Psoas muscle (tissue), 8 donors: Measurements from ENCODE around the gene ZNF628. TPM values are rescaled to one million over a fixed set of nuclear protein-coding genes. Genes with fewer than 3 reads are reported as not detected.

ENCODE experiments used
- ATAC-seq, 4 donors: fragments of 200-7000 bp; cut with Tn5 transposase; one replicate each; pipeline ENCODE4 v1.9.1; 2020; ENCODE audit warnings: moderate library complexity in 3 of 4, mild to moderate bottlenecking in 2 of 4
- DNase-seq, 2 donors: peaks; one replicate each; pipeline ENCODE4 v3.0.0-alpha.2; 2020
- H3K27ac ChIP-seq: fragments of 200-600 bp; one replicate; pipeline ENCODE4 v1.8.0; 2022
- H3K27me3 ChIP-seq, 3 donors: fragments of 200-600 bp in 1 of 3; one replicate each; pipeline versions ENCODE4 v1.6.1 to v1.8.0; 2013 to 2022; ENCODE audit warnings: low read length in 2 of 3, mild to moderate bottlenecking in 2 of 3, moderate library complexity in 1 of 3; ENCODE audit not compliant: insufficient read depth in 3 of 3
- H3K36me3 ChIP-seq, 2 donors: fragments of 200-600 bp in 1 of 2; one replicate each; pipeline versions ENCODE4 v1.6.1 to v1.8.0; 2013 to 2022; ENCODE audit warnings: low read depth in 1 of 2, mild to moderate bottlenecking in 1 of 2, moderate library complexity in 1 of 2; ENCODE audit not compliant: insufficient read depth in 1 of 2
- H3K4me1 ChIP-seq: fragments of 200-600 bp; one replicate; pipeline ENCODE4 v1.8.0; 2022
- H3K4me3 ChIP-seq: fragments of 200-600 bp; one replicate; pipeline ENCODE4 v1.8.0; 2022; ENCODE audit warnings: mild to moderate bottlenecking
- H3K9me3 ChIP-seq: fragments of 200-600 bp; one replicate; pipeline ENCODE4 v1.8.0; 2022
- WGBS, 3 donors: extraction: QIAGEN DNeasy Blood & Tissue Kit; methylation state at CpG; one replicate each; pipeline versions ENCODE4 v1.1.6 to v1.1.7; 2013; 5-methylcytosine and 5-hydroxymethylcytosine counted together
- intact Hi-C, 2 donors: fragments of 100-400 bp; cut with DNase I; formaldehyde crosslinking; loops; one replicate each; pipeline versions ENCODE4 v1.11.0 to v1.14.2; 2022
- polyA plus RNA-seq, 3 donors: library from polyadenylated mRNA; stranded (reverse); fragments of 200-250 nt; gene quantifications; one replicate each; pipeline ENCODE4 v1.2.3, GENCODE V29; 2013
- total RNA-seq, 4 donors: library from RNA; stranded (reverse); fragmentation: NEBNext Ultra II Directional in 2 of 4; extraction: Animal tissue kit (Norgen Biotek cat#: 25700) in 2 of 4; gene quantifications; one replicate each; pipeline versions ENCODE4 v1.2.1 to v1.2.4, GENCODE V29; 2021 to 2023
- TF ChIP-seq, protein P1 (sequence below): fragments of 200-600 bp; IDR thresholded peaks from one replicate; pipeline ENCODE4 v1.8.0; 2022; ENCODE audit warnings: antibody characterized with exemption
- donor health status: healthy with polysubstance abuse.
- donor health status: DM: no; HTN: no; CAD: no; lungs with moderate emphysema.
- donor health status: Bipolar disorder and iron deficiency.
- donor health status: healthy.
- donor health status: DM: yes; HTN: yes; CAD: no.
- donor health status: DM: no; HTN: no; CAD: no.
- donor health status: DM: no; HTN: no; CAD: no.
- donor health status: DM: yes; HTN: yes; CAD: no.

Gene ZNF628
- total and polyA plus RNA-seq, 7 donors: 5.9 to 14.3 (median 12.2) TPM

- no peaks in the 10 kb centered on the region for H3K9me3 ChIP-seq
- H3K27me3 ChIP-seq: no peaks in the 10 kb centered on the region
- intact Hi-C loops: no loop called here
- TF ChIP-seq, protein P1, sequence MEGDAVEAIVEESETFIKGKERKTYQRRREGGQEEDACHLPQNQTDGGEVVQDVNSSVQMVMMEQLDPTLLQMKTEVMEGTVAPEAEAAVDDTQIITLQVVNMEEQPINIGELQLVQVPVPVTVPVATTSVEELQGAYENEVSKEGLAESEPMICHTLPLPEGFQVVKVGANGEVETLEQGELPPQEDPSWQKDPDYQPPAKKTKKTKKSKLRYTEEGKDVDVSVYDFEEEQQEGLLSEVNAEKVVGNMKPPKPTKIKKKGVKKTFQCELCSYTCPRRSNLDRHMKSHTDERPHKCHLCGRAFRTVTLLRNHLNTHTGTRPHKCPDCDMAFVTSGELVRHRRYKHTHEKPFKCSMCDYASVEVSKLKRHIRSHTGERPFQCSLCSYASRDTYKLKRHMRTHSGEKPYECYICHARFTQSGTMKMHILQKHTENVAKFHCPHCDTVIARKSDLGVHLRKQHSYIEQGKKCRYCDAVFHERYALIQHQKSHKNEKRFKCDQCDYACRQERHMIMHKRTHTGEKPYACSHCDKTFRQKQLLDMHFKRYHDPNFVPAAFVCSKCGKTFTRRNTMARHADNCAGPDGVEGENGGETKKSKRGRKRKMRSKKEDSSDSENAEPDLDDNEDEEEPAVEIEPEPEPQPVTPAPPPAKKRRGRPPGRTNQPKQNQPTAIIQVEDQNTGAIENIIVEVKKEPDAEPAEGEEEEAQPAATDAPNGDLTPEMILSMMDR: no peak
- DNase-seq (no peak), ATAC-seq (no peak)
- 78 to 83% (median 79%) methylated on average over 11 of the region's 11 CpGs for WGBS, 3 donors
- H3K36me3 ChIP-seq: no peaks in the 10 kb centered on the region
- no peak overlapping the region for H3K27ac ChIP-seq
- H3K4me3 ChIP-seq: peak overlapping the region; percentile 98
- H3K4me1 ChIP-seq: peaks cover 2% of the 10 kb centered on the region
These were observed 13.7 kb upstream of the ZNF628 start for GRCh38 chr19:55462722-55463121.

DNA sequence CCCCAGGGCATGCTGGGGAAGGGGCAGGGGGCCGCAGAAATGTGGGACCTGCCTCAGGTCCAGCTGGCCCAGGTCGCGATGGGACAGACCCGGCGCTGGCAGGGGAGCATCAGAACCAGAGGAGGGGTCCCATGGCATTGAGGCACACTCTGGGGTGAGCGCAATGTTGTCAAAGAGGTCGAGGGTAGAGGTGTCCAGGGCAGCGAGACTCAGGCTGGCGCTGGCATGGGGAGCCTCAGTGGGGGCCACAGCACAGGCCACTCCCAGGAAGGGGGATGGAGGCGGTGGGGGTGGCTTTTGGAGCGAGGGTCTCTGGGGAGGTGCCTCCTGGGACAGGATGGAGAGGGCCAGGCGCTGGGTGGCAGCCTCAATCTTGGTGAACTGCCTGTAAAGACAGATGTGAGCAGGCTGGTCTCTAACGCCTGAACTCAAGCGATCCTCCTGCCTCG is 12.8 kb upstream of the ZNF628 start:
- DNase-seq: no peak
- 67 to 73% (median 69%) methylated on average over 14 to 15 of the region's 15 CpGs for WGBS, 3 donors
- H3K4me3 ChIP-seq: no peak overlapping the region
- H3K27ac ChIP-seq: no peak overlapping the region
- H3K36me3 ChIP-seq: no peaks in the 10 kb centered on the region
- intact Hi-C loops: no loop called here
- TF ChIP-seq, protein P1: no peak
- ATAC-seq: no peak
- H3K4me1 ChIP-seq: peaks cover 2% of the 10 kb centered on the region
- no peaks in the 10 kb centered on the region for H3K27me3 ChIP-seq
- no peaks in the 10 kb centered on the region for H3K9me3 ChIP-seq

- intact Hi-C loops: no loop called here
- no peak for ATAC-seq
- Histone ChIP-seq H3K36me3 (no peaks in the 10 kb centered on the region), H3K4me1 (peaks cover 2% of the 10 kb centered on the region), H3K9me3 (no peaks in the 10 kb centered on the region), H3K27me3 (no peaks in the 10 kb centered on the region), H3K27ac (no peak overlapping the region), H3K4me3 (no peak overlapping the region)
- no peak for DNase-seq
- 66 to 76% (median 75%) methylated on average over 23 of the region's 23 CpGs for WGBS, 3 donors
- TF ChIP-seq, protein P1: no peak
These were observed 12.3 kb upstream of the ZNF628 start for GRCh38 chr19:55464039-55464661.

DNA sequence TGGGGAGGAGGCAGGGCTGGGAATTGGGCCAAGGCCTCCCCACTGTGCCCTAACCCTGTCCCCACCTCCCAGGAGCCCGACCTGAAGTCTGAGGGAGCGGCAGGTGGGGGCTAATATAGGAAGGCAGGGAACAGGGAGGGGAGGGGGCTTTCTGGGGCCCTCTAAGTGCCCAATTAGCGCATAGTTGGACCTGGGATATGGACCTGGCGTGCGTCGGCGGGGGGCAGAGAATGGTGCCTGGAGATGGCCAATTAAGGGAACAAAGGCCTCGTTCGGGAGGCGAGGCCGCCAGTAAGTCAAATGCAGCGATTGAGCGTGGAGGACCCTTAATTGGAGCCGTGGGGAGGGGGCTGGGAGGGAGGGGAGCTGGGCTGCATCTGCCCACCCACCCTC is 11.8 kb upstream of the ZNF628 start, which contains the start of gene C19orf85:
C19orf85 (minus strand) TSS at position 90 of the 393 bp plus-strand sequence. CDS start 197 bp downstream, outside the sequence.
- Histone ChIP-seq H3K27me3 (no peaks in the 10 kb centered on the region), H3K36me3 (no peaks in the 10 kb centered on the region), H3K27ac (no peak within 1 kb of the TSS), H3K9me3 (no peaks in the 10 kb centered on the region), H3K4me1 (peaks cover 2% of the 10 kb centered on the region), H3K4me3 (no peak within 1 kb of the TSS)
- TF ChIP-seq, protein P1: no peak
- 63 to 77% (median 73%) methylated on average over 7 to 14 of the region's 14 CpGs for WGBS, 3 donors
- ATAC-seq (no peak), DNase-seq (no peak)
- intact Hi-C loops: loop anchor here (5.0 kb wide), 2 partner anchors 38 to 168 kb away; no protein-coding TSS in a partner anchor
